Spinal cord (tissue), 10 donors: ENCODE results near the gene TAX1BP3. TPM values are rescaled to one million over a fixed set of nuclear protein-coding genes. Genes with fewer than 3 reads are reported as not detected.
A peak's percentile ranks its signal among the peaks of the same experiment; 100 is the strongest.

ENCODE experiments used
- DNase-seq, 6 donors: peaks; one replicate each; pipeline versions ENCODE4 v3.0.0 to v3.0.0-alpha.2; 2013 to 2015; ENCODE audit warnings: low spot score in 6 of 6, low read depth in 4 of 6
- H3K27ac ChIP-seq: one replicate; pipeline ENCODE4 v1.5.1; 2013; ENCODE audit warnings: low read depth, low read length, control low read depth
- H3K27me3 ChIP-seq: one replicate; pipeline ENCODE4 v1.6.1; 2013; ENCODE audit warnings: low read length; ENCODE audit not compliant: control insufficient read depth, insufficient read depth
- H3K36me3 ChIP-seq: one replicate; pipeline ENCODE4 v1.6.1; 2013; ENCODE audit warnings: low read length; ENCODE audit not compliant: control insufficient read depth, insufficient read depth
- H3K4me1 ChIP-seq: one replicate; pipeline ENCODE4 v1.6.1; 2013; ENCODE audit warnings: low read length; ENCODE audit not compliant: control insufficient read depth, insufficient read depth
- H3K4me3 ChIP-seq: one replicate; pipeline ENCODE4 v1.5.1; 2013; ENCODE audit warnings: low read depth, low read length, control low read depth
- H3K9me3 ChIP-seq: one replicate; pipeline ENCODE4 v1.6.1; 2013; ENCODE audit warnings: low read length; ENCODE audit not compliant: control insufficient read depth, insufficient read depth
- WGBS: methylation state at CpG from one replicate; pipeline ENCODE4 v1.1.5; 2013; ENCODE audit warnings: missing lambda C conversion rate; ENCODE audit not compliant: insufficient coverage; 5-methylcytosine and 5-hydroxymethylcytosine counted together
- polyA plus RNA-seq, 2 donors: library from polyadenylated mRNA; unstranded; fragments of 120-200 nt; gene quantifications; one replicate each; pipeline ENCODE4 v1.2.1, GENCODE V29; 2013; ENCODE audit not compliant: insufficient read length in 2 of 2
- total RNA-seq, 2 donors: library from RNA; depleted of rRNA in 1 of 2; stranded (reverse); fragments of 120-200 nt in 1 of 2; fragments of >200 nt in 1 of 2; gene quantifications; one replicate each; pipeline versions ENCODE4 v1.2.3 to v1.2.4, GENCODE V29; 2013 to 2014
- donor health status: healthy.

The TAX1BP3 gene
- total and polyA plus RNA-seq, 4 donors: 26.4 to 116 (median 48.7) TPM

DNA sequence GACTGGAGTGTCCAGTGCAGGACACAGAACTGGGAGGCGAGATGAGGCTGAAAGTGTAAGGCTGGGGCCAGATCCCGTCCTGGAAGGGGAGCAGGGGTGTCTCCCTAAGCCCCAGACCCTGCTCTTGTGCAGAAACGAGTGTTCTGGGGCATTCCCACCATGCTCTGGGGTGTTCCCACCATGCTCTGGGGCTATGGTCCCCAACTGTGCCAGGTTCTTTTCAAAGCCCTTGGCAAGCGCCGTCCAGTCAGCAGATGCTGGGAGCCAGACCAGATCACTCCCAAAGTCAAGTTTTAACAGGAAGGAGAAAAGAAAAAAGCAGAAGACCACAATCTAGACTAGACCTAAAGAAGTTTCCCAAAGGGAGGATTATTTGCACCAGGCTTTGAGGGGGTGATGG lies 2.5 kb downstream of the TAX1BP3 start:
- Histone ChIP-seq H3K9me3 (no peaks in the 10 kb centered on the region), H3K27me3 (no peaks in the 10 kb centered on the region), H3K36me3 (peaks cover 51% of the 10 kb centered on the region), H3K4me3 (no peak overlapping the region), H3K4me1 (peaks cover 52% of the 10 kb centered on the region), H3K27ac (no peak overlapping the region)
- DNase-seq: peak in 1 of 6 donors; percentile 37
- WGBS: 81% methylated on average over 3 of the region's 5 CpGs

GRCh38 chr17:3663102-3664011 lies 5.0 kb downstream of the TAX1BP3 start:
- Histone ChIP-seq H3K9me3 (no peaks in the 10 kb centered on the region), H3K4me3 (no peak overlapping the region), H3K4me1 (peaks cover 66% of the 10 kb centered on the region), H3K36me3 (peaks cover 65% of the 10 kb centered on the region), H3K27me3 (no peaks in the 10 kb centered on the region), H3K27ac (no peak overlapping the region)
- WGBS: 82% methylated on average over 30 of the region's 33 CpGs
- no peak for DNase-seq

DNA sequence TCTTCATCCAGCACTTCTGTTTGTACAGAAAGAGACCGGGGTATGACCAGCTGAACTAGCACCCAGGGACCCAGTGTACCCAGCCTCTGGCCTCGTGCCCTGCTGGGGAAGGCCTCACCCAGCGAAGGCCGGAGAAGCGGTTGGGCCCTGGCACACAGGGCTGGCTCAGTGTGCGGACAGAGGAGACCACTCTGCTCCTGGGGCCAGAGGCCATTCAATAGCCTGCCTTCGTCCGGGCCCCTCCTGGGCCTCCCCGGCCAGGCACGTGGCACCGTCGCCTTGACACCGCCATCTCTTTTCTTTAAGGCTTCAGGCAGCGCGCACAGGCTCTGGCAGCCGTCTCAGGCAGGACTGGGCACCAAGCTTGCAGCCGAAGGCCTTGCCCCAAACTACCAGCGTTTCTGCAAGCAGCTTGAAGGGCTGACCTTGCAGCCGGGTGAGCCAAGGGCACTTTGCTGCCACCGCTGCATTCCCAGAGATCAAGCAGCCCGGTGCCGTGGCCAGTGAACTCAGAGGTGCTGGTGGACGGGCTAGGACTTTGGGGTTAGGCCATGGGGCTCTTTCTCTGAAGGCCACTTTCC lies 8.0 kb downstream of the TAX1BP3 start:
- no peak overlapping the region for H3K4me3 ChIP-seq
- 84% methylated on average over 23 of the region's 23 CpGs for WGBS
- peaks cover 48% of the 10 kb centered on the region for H3K4me1 ChIP-seq
- H3K36me3 ChIP-seq: peaks cover 91% of the 10 kb centered on the region
- no peak for DNase-seq
- H3K27me3 ChIP-seq: no peaks in the 10 kb centered on the region
- H3K27ac ChIP-seq: peak overlapping the region; percentile 78
- H3K9me3 ChIP-seq: no peaks in the 10 kb centered on the region

DNA sequence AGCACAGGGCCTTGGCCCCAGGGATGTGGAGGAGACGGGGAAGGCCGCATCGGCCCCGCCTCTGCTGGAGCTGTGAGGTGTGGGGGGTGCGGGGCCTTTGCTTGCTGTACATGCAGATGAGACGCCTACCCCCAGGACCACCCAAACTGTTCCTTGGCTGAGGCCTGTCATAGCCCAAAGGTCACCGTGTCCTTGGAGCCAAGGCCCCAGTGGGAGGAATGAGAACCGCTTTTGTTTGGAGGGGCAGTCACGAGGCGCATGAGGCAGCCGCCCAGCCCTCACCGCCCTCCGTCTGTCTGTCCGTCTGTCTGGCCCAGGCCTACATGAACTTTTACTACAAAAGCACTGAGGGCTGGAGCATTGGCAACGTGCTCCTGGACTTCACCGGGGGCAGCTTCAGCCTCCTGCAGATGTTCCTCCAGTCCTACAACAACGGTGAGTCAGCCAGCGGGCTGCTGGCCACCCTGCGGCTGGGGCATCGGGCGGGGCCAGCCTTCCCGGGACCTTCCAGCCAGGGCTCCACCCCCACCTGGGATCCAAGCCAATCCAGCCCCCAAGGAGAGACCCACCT lies 8.8 kb downstream of the TAX1BP3 start:
- peak in 1 of 6 donors; percentile 36 for DNase-seq

DNA sequence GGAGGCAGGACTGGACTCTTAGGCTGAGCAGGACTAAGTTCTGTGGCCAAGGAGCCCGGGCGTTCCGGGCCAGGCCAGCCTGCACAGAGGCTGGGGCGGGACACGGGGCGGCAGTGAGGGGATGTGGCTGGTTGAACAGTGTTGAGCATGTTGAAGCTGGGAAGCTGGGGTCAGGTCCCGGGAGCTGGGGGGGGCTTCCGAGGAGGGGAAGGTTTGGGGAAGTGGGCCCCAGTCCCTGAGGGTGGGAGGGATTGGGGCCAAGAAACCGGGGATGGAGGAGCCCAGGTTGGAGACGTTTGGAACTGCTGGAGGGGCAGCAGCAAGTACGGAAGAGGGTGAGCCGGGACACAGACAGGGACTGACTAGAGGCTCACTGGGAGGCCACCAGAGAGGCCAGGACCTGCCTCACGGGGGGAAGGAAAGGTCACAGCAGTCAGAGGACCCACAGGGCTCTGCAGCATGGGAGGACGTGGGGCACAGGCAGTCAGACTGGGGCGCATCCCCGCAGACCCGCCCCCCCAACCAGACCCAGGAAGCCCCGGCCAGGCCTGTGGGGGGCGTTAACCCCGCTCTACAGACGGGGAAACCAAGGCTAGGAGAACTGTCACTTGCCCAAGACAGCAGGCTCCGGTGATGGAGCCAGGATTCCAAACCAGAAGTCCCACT lies 9.5 kb downstream of the TAX1BP3 start:
- H3K27ac ChIP-seq: peak overlapping the region; percentile 78
- H3K4me1 ChIP-seq: peaks cover 45% of the 10 kb centered on the region
- H3K36me3 ChIP-seq: peaks cover 87% of the 10 kb centered on the region
- no peak overlapping the region for H3K4me3 ChIP-seq
- H3K27me3 ChIP-seq: no peaks in the 10 kb centered on the region
- 77% methylated on average over 21 of the region's 22 CpGs for WGBS
- H3K9me3 ChIP-seq: no peaks in the 10 kb centered on the region
- no peak for DNase-seq

More for the DNA sequence above, 8.8 kb downstream of the TAX1BP3 start:
- Histone ChIP-seq H3K27ac (peak overlapping the region; percentile 78), H3K9me3 (no peaks in the 10 kb centered on the region), H3K27me3 (no peaks in the 10 kb centered on the region), H3K36me3 (peaks cover 94% of the 10 kb centered on the region), H3K4me3 (no peak overlapping the region), H3K4me1 (peaks cover 45% of the 10 kb centered on the region)
- 72% methylated on average over 14 of the region's 22 CpGs for WGBS

DNA sequence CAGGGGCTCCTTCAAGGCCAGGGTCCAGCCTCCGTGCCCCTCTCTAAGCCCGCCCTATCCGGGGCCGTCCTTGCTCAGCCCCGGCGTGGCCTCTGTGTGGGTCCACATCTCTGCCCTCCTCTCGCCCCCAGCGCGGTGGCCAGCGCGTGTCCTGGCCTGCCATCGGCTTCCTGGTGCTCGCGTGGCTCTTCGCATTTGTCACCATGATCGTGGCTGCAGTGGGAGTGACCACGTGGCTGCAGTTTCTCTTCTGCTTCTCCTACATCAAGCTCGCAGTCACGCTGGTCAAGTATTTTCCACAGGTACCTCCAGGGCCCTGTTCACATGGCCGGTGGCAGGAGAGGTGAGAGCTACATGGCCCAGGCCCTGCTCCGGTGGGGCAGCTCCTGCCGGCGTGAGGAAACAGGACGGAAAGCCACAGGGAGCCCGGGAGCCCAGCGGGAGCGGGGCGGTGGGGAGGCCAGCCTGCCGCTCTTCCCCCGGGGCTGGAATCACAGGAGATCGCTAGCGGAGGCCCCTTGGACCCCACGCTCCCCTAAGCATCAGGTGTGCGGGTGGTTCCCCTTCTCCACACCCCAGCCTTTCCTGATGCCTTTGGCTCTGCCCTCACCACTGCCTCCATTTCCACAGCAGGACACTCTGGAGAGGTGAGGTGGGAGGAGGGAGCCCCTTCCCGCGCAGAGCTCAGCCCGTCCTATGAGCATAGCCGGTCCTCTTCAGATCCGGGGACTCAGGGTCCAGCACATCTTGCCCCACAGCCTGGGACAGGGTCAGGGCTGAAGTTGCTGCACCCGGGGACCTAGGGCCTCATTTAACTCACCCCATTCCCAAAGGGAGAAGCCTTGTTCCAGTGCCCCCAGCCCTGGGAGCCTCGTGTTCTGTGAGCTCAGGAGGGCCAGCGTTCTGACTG lies 10.2 kb downstream of the TAX1BP3 start:
- Histone ChIP-seq H3K4me1 (peaks cover 41% of the 10 kb centered on the region), H3K36me3 (peaks cover 79% of the 10 kb centered on the region), H3K27ac (no peak overlapping the region), H3K4me3 (no peak overlapping the region), H3K9me3 (no peaks in the 10 kb centered on the region), H3K27me3 (no peaks in the 10 kb centered on the region)
- no peak for DNase-seq
- WGBS: 90% methylated on average over 38 of the region's 42 CpGs

GRCh38 chr17:3657588-3657869 lies 10.8 kb downstream of the TAX1BP3 start:
- WGBS: 96% methylated on average over 7 of the region's 7 CpGs
- Histone ChIP-seq H3K4me3 (no peak overlapping the region), H3K36me3 (peaks cover 74% of the 10 kb centered on the region), H3K9me3 (no peaks in the 10 kb centered on the region), H3K27ac (no peak overlapping the region), H3K27me3 (no peaks in the 10 kb centered on the region), H3K4me1 (peaks cover 37% of the 10 kb centered on the region)
- DNase-seq: no peak

- Histone ChIP-seq H3K4me3 (no peak overlapping the region), H3K27ac (no peak overlapping the region), H3K4me1 (peaks cover 34% of the 10 kb centered on the region), H3K27me3 (no peaks in the 10 kb centered on the region), H3K36me3 (peaks cover 71% of the 10 kb centered on the region), H3K9me3 (no peaks in the 10 kb centered on the region)
- 91% methylated on average over 12 of the region's 16 CpGs for WGBS
- DNase-seq: no peak
Observed at GRCh38 chr17:3656755-3657587, 11.4 kb downstream of the TAX1BP3 start.
